ENCODE measurements around the gene R3HDM4.

The R3HDM4 gene

GRCh38 chr19:906480-906879 is 6.5 kb downstream of the R3HDM4 start:
- no peaks in the 10 kb centered on the region for H3K27me3 ChIP-seq (ENCODE audit: insufficient read depth, low read length, poor library complexity, severe bottlenecking)

GRCh38 chr19:904545-904944 is 8.5 kb downstream of the R3HDM4 start:
- no peaks in the 10 kb centered on the region for H3K9me3 ChIP-seq (ENCODE audit: insufficient read depth, low read depth, low read length)
- H4K20me1 ChIP-seq (ENCODE audit: insufficient read depth, low read length, poor library complexity, severe bottlenecking): peaks cover 6% of the 10 kb centered on the region
- H3K27me3 ChIP-seq (ENCODE audit: insufficient read depth, low read length, poor library complexity, severe bottlenecking): no peaks in the 10 kb centered on the region
- H3K9me2 ChIP-seq (replicated peaks; ENCODE audit: low read depth, low read length): no peaks in the 10 kb centered on the region
- no peak overlapping the region for H3K4me3 ChIP-seq (ENCODE audit: low read length, poor library complexity, severe bottlenecking)
- no peak overlapping the region for H3K9ac ChIP-seq (ENCODE audit: low read depth, low read length, poor library complexity, severe bottlenecking)
- no peak overlapping the region for H2AFZ ChIP-seq (ENCODE audit: low read length)
- no peaks in the 10 kb centered on the region for H3F3A ChIP-seq (ENCODE audit: low read depth)
- TF ChIP-seq, protein P1, sequence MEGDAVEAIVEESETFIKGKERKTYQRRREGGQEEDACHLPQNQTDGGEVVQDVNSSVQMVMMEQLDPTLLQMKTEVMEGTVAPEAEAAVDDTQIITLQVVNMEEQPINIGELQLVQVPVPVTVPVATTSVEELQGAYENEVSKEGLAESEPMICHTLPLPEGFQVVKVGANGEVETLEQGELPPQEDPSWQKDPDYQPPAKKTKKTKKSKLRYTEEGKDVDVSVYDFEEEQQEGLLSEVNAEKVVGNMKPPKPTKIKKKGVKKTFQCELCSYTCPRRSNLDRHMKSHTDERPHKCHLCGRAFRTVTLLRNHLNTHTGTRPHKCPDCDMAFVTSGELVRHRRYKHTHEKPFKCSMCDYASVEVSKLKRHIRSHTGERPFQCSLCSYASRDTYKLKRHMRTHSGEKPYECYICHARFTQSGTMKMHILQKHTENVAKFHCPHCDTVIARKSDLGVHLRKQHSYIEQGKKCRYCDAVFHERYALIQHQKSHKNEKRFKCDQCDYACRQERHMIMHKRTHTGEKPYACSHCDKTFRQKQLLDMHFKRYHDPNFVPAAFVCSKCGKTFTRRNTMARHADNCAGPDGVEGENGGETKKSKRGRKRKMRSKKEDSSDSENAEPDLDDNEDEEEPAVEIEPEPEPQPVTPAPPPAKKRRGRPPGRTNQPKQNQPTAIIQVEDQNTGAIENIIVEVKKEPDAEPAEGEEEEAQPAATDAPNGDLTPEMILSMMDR (conservative IDR thresholded peaks at IDR 0.05; ENCODE audit: low read length): no peak
- no peak for TF ChIP-seq EZH2phosphoT487 (IDR thresholded peaks at IDR 0.05; ENCODE audit: borderline replicate concordance)
- H3K4me2 ChIP-seq (ENCODE audit: low read depth, low read length, poor library complexity, severe bottlenecking): no peak overlapping the region
- H3K4me1 ChIP-seq (ENCODE audit: insufficient read depth, low read length, poor library complexity, severe bottlenecking): peaks cover 16% of the 10 kb centered on the region
- H3K36me3 ChIP-seq (ENCODE audit: insufficient read depth, low read length): no peaks in the 10 kb centered on the region
- H3K79me2 ChIP-seq (ENCODE audit: insufficient read depth, low read length): peaks cover 16% of the 10 kb centered on the region; the same call in 1 of the 2 replicates

More at GRCh38 chr19:906480-906879, 6.5 kb downstream of the R3HDM4 start:
- no peaks in the 10 kb centered on the region for H3K9me3 ChIP-seq (ENCODE audit: insufficient read depth, low read depth, low read length)
- H2AFZ ChIP-seq (ENCODE audit: low read length): no peak overlapping the region
- TF ChIP-seq, protein P1 (conservative IDR thresholded peaks at IDR 0.05; ENCODE audit: low read length): no peak
- no peak for TF ChIP-seq EZH2phosphoT487 (IDR thresholded peaks at IDR 0.05; ENCODE audit: borderline replicate concordance)
- H3K4me3 ChIP-seq (ENCODE audit: low read length, poor library complexity, severe bottlenecking): no peak overlapping the region
- no peaks in the 10 kb centered on the region for H3F3A ChIP-seq (ENCODE audit: low read depth)
- H3K9me2 ChIP-seq (replicated peaks; ENCODE audit: low read depth, low read length): no peaks in the 10 kb centered on the region
- no peak overlapping the region for H3K4me2 ChIP-seq (ENCODE audit: low read depth, low read length, poor library complexity, severe bottlenecking)
- H3K9ac ChIP-seq (ENCODE audit: low read depth, low read length, poor library complexity, severe bottlenecking): no peak overlapping the region
- H3K4me1 ChIP-seq (ENCODE audit: insufficient read depth, low read length, poor library complexity, severe bottlenecking): peaks cover 16% of the 10 kb centered on the region
- peaks cover 5% of the 10 kb centered on the region for H4K20me1 ChIP-seq (ENCODE audit: insufficient read depth, low read length, poor library complexity, severe bottlenecking)
- no peaks in the 10 kb centered on the region for H3K36me3 ChIP-seq (ENCODE audit: insufficient read depth, low read length)
- H3K79me2 ChIP-seq (ENCODE audit: insufficient read depth, low read length): peaks cover 18% of the 10 kb centered on the region; the same call in 1 of the 2 replicates

DNA sequence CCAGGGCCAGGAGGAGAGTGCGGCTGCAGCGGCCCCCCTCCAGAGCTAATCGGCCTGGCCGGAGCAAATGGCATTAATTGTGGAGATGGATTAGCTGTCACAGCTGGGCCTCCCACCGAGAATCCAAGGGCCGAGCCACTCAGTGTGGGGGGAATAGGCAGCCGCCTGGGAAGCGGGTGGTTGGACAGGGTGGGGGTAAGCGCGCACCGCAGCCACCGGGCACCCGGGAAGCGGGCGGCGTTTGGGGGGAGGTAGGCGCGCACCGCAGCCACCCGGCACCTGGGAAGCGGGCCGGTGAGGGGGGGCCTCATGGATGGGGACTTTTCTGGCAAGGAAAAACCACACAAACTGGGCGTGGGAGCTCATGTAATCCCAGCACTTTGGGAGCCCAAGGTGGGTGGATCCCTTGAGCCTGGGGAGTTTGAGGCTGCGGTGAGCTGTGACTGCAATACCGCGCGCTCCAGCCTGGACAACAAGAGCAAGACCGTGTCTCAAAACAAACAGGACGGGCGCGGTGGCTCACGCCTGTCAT is 9.7 kb downstream of the R3HDM4 start:
- TF ChIP-seq, protein P1 (conservative IDR thresholded peaks at IDR 0.05; ENCODE audit: low read length): no peak
- no peak for TF ChIP-seq EZH2phosphoT487 (IDR thresholded peaks at IDR 0.05; ENCODE audit: borderline replicate concordance)
- Histone ChIP-seq H3K9me3 (ENCODE audit: insufficient read depth, low read depth, low read length) (no peaks in the 10 kb centered on the region), H3K79me2 (ENCODE audit: insufficient read depth, low read length) (peaks cover 11% of the 10 kb centered on the region; the same call in 1 of the 2 replicates), H4K20me1 (ENCODE audit: insufficient read depth, low read length, poor library complexity, severe bottlenecking) (peaks cover 3% of the 10 kb centered on the region), H3K9ac (ENCODE audit: low read depth, low read length, poor library complexity, severe bottlenecking) (no peak overlapping the region), H2AFZ (ENCODE audit: low read length) (no peak overlapping the region), H3K36me3 (ENCODE audit: insufficient read depth, low read length) (no peaks in the 10 kb centered on the region), H3F3A (ENCODE audit: low read depth) (no peaks in the 10 kb centered on the region), H3K9me2 (replicated peaks; ENCODE audit: low read depth, low read length) (no peaks in the 10 kb centered on the region), H3K4me2 (ENCODE audit: low read depth, low read length, poor library complexity, severe bottlenecking) (no peak overlapping the region), H3K4me3 (ENCODE audit: low read length, poor library complexity, severe bottlenecking) (no peak overlapping the region), H3K27me3 (ENCODE audit: insufficient read depth, low read length, poor library complexity, severe bottlenecking) (no peaks in the 10 kb centered on the region), H3K4me1 (ENCODE audit: insufficient read depth, low read length, poor library complexity, severe bottlenecking) (peaks cover 8% of the 10 kb centered on the region)

All from Loucy (cell line).